ENCODE results near the gene BOD1L1.

DNA sequence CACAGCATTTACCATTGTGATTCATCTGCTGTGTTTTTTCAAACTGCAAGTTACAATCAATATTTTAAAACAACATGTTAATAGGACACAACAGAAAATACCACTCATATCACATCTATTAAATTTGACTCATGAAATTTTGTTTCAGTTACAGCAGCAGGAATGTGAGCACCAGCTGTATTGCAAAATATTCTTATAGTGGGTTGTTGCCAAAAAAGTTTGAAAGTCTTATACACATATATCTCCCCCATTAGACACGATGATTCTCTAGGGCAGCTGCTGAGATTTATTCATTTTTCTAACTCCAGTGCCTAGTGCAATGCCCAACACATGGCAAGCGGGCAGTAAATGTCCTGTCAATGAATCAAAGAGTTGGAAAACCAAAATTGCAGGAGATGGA lies 56.6 kb downstream of the BOD1L1 start:
- TF ChIP-seq RAD21 (IDR thresholded peaks at IDR 0.05; ENCODE audit: low read depth) (no peak), TCF12 (IDR thresholded peaks at IDR 0.05; ENCODE audit: low read depth) (no peak), TAF1 (IDR thresholded peaks at IDR 0.05; ENCODE audit: low read depth) (no peak), EP300 (IDR thresholded peaks at IDR 0.05; ENCODE audit: borderline replicate concordance) (no peak), CREB1 (IDR thresholded peaks at IDR 0.05; ENCODE audit: low read depth) (no peak), NFIC (IDR thresholded peaks at IDR 0.05) (no peak), CEBPB (IDR thresholded peaks at IDR 0.05) (no peak), TEAD4 (IDR thresholded peaks at IDR 0.05) (no peak)
- TF ChIP-seq, protein P1, sequence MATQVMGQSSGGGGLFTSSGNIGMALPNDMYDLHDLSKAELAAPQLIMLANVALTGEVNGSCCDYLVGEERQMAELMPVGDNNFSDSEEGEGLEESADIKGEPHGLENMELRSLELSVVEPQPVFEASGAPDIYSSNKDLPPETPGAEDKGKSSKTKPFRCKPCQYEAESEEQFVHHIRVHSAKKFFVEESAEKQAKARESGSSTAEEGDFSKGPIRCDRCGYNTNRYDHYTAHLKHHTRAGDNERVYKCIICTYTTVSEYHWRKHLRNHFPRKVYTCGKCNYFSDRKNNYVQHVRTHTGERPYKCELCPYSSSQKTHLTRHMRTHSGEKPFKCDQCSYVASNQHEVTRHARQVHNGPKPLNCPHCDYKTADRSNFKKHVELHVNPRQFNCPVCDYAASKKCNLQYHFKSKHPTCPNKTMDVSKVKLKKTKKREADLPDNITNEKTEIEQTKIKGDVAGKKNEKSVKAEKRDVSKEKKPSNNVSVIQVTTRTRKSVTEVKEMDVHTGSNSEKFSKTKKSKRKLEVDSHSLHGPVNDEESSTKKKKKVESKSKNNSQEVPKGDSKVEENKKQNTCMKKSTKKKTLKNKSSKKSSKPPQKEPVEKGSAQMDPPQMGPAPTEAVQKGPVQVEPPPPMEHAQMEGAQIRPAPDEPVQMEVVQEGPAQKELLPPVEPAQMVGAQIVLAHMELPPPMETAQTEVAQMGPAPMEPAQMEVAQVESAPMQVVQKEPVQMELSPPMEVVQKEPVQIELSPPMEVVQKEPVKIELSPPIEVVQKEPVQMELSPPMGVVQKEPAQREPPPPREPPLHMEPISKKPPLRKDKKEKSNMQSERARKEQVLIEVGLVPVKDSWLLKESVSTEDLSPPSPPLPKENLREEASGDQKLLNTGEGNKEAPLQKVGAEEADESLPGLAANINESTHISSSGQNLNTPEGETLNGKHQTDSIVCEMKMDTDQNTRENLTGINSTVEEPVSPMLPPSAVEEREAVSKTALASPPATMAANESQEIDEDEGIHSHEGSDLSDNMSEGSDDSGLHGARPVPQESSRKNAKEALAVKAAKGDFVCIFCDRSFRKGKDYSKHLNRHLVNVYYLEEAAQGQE (IDR thresholded peaks at IDR 0.05; ENCODE audit: low read depth), result no peak
- TF ChIP-seq, protein P2, sequence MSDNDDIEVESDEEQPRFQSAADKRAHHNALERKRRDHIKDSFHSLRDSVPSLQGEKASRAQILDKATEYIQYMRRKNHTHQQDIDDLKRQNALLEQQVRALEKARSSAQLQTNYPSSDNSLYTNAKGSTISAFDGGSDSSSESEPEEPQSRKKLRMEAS (IDR thresholded peaks at IDR 0.05), result no peak
